Limb (tissue), 2 donors: ENCODE measurements around the gene APOE.
A peak's percentile ranks its signal among the peaks of the same experiment; 100 is the strongest.
"Not testable (repeated sequence)": the region's sequence is repeated elsewhere in the genome, so short reads cannot be mapped to it uniquely, and the experiment has no call there.

Source experiments
- DNase-seq, 2 donors: peaks; one replicate each; pipeline ENCODE4 v3.0.0-alpha.2; 2016; ENCODE audit errors: extremely low spot score in 2 of 2

Gene APOE

DNA sequence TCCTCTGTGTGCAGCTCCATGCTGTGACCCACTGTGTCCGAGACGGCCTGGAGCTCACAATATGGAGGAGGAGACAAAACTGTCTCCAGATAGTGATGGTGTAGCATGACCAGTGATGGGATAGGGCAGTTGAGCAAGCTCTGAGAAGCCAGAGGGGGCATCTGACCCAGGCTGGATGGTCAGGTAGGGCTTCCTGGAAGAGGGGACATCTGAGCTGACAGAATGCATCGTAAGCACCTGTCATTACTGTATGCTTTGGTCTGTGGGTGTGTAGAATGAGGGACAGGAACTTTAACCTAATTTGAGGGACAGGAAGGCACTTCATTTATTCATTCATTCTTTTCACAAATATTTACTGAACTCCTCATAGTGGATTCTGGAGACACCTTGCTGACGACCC, 21.0 kb upstream of the APOE start:
- DNase-seq, result no peak

DNA sequence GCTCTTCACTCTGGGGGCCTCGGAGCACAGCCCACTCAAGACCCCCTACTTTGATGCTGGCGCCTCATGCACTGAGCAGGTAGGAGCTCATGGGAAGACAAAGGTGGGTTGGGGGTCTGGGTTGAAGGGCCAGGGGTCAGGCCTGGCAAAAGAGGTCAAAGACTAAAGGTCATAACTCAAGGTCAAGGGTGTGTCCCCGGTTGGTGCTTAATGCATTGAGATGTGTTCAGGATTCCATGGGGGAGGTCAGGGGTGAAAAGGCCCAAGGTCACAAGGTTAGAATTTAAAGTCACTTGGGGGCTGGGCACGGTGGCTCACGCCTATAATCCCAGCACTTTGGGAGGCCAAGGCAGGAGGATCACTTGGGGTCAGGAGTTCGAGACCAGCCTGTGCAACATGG, 19.5 kb upstream of the APOE start:
- no peak for DNase-seq

DNA sequence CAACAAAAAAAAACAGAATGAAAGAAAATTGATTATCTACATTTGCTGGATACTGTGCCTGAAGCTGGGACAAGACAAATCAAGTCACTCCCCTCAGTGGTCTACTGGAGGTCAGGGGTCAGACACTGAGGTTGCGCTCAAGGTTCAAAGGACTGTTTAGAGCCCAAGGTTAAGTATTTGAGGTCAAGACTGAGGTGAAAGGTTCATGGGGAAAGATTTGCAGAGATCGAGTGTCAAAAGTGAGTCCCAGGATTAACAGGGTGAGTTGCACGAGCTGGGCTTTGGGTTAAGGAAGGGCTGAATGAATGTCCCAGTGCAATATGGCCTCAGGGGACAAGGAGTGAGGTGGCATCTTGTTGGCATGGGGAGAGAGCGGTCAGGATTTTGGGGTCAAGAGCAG, 17.9 kb upstream of the APOE start:
- DNase-seq, result no peak

DNA sequence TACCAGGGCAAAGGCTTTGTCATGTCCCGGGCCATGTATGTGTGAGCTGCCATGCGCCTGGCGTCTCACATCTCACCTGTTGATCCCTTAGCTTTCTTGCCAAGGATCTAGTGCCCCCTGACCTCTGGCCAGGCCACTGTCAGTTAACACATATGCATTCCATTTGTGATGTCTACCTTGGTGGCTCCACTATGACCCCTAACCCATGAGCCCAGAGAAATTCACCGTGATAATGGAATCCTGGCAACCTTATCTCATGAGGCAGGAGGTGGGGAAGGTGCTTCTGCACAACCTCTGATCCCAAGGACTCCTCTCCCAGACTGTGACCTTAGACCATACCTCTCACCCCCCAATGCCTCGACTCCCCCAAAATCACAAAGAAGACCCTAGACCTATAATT, 17.3 kb upstream of the APOE start:
- DNase-seq, result not testable (repeated sequence)

DNA sequence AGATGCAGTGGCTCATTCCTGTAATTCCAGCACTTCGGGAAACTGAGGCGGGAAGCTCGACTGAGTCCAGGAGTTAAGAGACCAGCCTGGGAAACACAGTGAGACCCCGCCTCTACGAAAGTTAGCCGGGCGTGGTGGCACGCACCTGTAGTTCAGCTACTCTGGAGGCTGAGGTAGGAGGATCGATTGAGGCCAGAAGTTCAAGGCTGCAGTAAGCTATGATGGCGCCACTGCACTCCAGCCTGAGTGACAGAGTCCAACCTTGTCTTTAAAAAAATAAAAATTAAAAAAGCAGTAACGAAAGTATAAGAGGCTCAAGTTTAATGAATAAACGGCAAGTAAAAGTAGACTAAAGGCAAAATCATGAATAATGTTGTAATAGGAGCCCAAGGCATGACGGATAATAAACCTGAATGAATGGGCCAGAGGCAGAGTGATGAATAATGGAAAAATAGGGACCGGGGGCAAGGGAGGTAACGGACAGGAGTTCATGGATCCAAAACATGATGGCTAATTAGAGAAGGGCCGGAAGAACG, 15.7 kb upstream of the APOE start:
- DNase-seq, result no peak

DNA sequence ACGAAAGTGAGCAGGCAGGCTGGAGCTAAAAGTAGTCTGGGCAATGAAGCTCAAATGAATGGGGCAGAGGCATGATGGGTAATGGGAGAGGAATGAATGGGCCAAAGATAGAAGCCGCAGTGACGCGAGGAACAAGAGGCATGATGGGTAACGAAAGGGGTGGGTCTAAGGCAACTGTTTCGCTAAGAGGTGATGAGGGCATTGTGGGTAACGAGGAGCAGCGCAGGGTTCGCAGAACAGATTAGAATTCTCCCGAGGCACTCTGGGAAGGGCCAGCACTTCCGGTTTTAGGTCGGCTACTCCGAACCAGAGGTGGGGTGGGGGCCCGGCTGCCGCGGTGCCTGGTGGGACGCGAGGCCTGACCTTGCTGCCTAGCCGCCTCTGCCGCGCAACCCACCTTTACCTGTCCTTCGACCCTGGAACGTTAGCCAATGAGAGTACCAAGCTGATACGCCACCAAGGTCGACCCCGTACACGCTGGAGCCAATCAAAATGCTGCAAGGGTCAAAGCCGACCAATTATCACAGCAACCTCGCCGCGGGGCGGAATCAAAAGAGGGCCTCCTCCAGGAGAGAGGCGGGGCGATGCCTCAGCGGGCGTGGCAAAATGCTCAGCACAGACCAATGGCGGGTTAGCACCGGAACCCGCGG, 15.1 kb upstream of the APOE start:
- DNase-seq, result peak; percentile 100

DNA sequence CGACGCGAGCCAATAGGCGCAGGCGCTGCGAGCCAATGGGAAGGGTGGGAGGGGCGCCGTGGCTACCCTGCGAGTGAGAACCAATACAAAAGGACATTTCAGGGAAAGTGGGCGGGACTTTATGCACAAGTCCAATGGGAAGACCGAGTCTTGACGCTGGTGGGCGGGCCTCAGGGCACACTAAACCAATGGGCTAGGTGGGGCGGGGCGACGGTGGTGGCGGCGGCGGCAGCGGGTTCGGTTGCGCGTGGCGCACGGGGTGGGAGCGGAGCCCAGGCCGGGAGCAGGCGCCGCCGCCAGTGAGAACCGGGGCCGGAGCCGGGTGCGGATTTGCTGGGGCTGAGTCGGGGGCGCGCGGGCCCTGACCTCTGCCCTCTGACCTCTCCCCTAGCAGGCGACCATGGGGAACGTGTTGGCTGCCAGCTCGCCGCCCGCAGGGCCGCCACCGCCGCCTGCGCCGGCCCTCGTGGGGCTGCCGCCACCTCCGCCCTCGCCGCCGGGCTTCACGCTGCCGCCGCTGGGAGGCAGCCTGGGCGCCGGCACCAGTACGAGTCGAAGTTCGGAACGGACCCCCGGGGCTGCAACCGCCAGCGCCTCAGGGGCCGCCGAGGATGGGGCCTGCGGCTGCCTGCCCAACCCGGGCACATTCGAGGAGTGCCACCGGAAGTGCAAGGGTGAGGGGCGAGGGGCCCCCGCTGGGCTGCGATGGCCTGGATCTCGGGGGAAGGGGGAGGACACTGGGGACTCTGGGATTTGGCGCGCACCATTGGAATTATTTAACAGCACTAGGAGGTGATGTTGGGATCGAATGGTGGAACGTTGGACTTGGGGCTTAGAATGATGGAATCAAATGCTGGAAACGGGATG, 14.3 kb upstream of the APOE start, which contains the start of gene TOMM40:
Gene TOMM40 (plus strand): TSS at position 239 of the 867 bp plus-strand sequence. CDS start 162 bp downstream, at position 401.
- DNase-seq, result peak in 1 of 2 donors; percentile 51

DNA sequence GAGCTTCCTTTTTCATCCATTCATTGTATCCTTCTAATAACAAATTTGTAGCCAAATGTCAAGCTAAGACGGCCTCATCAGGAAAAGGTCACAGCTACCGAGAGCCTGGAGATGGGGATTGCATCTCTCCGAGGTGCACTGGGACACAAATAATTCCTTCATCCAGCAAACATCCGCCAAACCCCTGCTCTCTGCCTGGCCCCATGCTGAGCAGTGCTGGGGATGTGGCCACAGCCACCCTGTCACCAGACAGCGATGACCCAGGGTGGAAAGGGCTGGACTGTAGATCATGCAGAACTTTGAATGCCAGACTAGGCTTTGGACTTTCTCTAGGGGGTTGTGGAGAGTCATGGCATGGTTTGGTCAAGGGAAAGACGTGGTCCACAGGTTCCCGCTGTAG, 12.7 kb upstream of the APOE start:
- no peak for DNase-seq

DNA sequence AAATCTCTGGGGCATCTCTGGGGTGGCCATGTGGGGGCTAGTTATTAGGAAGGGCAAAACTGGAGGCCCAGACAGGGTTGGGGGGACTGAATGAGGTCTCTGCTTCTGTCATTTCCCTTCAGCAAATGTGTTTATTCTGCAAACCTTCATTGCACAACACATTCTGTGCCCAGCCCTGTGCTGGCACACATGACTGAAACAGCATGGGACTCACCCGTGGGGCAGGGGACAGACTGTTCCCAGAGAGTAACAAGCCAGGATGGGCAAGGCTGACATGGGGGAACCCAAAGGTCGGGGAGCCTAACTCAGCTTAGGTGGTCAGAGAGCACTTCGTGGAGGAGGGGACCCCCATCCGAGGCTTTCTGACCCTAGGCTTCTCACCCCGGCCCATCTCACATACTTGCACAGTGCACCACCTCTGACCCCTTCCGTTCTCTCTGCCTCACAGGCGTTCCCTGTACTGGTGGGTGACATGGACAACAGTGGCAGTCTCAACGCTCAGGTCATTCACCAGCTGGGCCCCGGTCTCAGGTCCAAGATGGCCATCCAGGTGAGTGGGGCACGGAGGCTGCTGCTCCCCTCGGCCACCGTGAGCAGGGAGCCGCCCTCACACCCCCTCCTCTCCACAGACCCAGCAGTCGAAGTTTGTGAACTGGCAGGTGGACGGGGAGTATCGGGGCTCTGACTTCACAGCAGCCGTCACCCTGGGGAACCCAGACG, 12.1 kb upstream of the APOE start:
- DNase-seq, result no peak

DNA sequence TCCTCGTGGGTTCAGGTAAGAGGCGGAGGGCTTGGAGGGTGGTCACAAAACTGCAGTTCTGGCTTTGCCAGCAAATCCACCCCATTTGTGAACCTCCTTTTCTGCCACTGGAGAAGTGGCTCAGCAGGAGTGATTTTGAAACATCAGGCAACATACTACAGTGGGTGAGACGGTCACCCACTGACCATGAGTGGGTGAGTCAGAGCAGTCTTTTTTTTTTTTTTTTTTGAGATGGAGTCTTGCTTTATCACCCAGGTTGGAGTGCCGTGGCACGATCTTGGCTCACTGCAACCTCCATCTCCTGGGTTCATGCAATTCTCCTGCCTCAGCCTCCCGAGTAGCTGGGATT, 11.6 kb upstream of the APOE start:
- no peak for DNase-seq

DNA sequence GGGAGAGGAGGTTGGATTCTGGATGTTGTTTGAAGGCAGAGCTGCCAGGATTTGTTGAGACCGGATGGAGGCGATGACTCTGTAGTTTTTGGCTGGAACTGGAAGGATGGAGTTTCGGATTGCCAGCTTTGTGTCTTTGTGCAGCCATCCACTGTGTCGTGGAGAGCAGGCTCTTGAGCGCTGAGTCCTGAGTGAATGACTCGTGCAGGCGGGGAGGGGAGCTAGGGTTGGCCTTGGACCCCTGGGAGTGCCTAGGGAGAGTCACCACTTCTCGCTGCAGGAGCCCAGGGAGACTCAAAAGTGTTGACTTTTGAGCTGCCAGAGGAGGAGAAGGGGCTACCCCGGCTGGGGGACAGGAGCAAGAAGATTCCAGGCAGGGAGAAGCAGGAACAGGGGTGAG, 10.7 kb upstream of the APOE start:
- no peak for DNase-seq

DNA sequence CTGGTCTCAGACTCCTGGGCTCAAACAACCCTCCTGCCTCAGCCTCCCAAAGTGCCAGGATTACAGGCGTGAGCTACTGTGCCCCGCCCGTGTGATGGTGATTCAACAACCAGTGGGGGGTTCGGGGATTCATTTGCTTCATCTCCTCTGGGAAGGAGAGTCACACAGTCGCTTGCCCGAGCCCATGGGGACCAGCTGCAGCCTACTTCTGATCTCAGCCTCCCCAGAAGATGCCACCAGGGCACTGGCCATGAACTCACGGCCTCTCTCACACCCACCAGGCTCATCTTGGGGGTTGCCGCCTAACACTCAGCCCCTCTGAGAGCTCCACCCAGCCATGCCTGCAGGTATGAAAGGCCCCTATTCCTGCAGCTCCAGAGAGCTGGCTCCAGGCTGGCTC, 7.8 kb upstream of the APOE start:
- no peak for DNase-seq

DNA sequence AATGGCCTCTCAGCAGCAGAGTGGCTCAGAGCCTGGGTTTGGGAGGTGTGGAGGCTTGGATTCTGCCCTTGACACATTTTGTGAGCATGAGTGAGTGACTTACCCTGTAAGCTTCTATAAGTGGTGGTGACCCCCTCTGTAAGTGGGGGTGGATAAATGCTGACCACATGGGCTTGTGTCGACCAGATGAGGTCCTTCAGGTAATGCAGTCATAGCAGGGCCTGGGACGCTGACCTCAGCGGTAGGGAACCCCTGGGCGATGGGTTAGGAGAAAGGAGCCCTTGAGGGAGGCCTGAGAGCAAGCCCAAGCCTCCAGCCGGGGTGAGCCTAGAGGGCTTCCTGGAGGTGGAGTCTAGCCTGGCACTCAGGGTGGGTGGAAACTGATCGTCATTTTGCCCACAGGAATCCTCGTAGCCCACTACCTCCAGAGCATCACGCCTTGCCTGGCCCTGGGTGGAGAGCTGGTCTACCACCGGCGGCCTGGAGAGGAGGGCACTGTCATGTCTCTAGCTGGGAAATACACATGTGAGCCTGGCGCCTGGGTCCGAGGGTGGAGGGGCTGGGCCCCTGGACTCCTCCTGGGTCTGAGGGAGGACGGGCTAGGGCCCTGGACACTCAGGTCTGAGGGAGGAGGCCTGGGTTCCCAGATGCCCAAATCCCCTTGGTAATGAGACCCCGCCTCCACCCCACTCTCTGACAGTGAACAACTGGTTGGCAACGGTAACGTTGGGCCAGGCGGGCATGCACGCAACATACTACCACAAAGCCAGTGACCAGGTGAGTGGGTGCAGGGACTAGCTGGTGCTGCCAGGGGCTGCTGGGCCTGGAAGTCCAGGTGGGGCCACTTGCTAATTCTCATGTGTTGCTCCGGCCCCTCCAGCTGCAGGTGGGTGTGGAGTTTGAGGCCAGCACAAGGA, 5.0 kb upstream of the APOE start:
- DNase-seq, result no peak

DNA sequence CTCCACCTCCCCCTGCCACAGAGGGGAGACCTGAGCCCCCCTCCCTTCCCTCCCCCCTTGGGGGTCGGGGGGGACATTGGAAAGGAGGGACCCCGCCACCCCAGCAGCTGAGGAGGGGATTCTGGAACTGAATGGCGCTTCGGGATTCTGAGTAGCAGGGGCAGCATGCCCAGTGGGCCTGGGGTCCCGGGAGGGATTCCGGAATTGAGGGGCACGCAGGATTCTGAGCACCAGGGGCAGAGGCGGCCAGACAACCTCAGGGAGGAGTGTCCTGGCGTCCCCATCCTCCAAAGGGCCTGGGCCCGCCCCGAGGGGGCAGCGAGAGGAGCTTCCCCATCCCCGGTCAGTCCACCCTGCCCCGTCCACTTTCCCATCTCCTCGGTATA, 2.4 kb upstream of the APOE start:
- no peak for DNase-seq

DNA sequence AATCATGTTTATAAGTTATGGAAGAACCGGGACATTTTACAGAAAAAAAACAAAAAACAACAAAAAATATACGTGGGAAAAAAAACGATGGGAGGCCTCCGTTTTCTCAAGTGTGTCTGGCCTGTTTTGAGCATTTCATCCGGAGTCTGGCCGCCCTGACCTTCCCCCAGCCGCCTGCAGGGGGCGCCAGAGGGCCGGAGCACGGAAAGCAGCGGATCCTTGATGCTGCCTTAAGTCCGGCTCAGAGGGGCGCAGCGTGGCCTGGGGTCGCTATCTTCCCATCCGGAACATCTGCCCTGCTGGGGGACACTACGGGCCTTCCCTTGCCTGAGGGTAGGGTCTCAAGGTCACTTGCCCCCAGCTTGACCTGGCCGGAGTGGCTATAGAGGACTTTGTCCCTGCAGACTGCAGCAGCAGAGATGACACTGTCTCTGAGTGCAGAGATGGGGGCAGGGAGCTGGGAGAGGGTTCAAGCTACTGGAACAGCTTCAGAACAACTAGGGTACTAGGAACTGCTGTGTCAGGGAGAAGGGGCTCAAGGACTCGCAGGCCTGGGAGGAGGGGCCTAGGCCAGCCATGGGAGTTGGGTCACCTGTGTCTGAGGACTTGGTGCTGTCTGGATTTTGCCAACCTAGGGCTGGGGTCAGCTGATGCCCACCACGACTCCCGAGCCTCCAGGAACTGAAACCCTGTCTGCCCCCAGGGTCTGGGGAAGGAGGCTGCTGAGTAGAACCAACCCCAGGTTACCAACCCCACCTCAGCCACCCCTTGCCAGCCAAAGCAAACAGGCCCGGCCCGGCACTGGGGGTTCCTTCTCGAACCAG, 1.8 kb upstream of the APOE start:
- peak; percentile 44 to 89 for DNase-seq

DNA sequence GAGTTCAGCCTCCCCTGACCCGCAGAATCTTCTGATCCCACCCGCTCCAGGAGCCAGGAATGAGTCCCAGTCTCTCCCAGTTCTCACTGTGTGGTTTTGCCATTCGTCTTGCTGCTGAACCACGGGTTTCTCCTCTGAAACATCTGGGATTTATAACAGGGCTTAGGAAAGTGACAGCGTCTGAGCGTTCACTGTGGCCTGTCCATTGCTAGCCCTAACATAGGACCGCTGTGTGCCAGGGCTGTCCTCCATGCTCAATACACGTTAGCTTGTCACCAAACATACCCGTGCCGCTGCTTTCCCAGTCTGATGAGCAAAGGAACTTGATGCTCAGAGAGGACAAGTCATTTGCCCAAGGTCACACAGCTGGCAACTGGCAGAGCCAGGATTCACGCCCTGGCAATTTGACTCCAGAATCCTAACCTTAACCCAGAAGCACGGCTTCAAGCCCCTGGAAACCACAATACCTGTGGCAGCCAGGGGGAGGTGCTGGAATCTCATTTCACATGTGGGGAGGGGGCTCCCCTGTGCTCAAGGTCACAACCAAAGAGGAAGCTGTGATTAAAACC, 1.1 kb upstream of the APOE start:
- no peak for DNase-seq

DNA sequence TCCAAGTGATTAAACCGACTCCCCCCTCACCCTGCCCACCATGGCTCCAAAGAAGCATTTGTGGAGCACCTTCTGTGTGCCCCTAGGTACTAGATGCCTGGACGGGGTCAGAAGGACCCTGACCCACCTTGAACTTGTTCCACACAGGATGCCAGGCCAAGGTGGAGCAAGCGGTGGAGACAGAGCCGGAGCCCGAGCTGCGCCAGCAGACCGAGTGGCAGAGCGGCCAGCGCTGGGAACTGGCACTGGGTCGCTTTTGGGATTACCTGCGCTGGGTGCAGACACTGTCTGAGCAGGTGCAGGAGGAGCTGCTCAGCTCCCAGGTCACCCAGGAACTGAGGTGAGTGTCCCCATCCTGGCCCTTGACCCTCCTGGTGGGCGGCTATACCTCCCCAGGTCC, 2.0 kb downstream of the APOE start:
- no peak for DNase-seq

DNA sequence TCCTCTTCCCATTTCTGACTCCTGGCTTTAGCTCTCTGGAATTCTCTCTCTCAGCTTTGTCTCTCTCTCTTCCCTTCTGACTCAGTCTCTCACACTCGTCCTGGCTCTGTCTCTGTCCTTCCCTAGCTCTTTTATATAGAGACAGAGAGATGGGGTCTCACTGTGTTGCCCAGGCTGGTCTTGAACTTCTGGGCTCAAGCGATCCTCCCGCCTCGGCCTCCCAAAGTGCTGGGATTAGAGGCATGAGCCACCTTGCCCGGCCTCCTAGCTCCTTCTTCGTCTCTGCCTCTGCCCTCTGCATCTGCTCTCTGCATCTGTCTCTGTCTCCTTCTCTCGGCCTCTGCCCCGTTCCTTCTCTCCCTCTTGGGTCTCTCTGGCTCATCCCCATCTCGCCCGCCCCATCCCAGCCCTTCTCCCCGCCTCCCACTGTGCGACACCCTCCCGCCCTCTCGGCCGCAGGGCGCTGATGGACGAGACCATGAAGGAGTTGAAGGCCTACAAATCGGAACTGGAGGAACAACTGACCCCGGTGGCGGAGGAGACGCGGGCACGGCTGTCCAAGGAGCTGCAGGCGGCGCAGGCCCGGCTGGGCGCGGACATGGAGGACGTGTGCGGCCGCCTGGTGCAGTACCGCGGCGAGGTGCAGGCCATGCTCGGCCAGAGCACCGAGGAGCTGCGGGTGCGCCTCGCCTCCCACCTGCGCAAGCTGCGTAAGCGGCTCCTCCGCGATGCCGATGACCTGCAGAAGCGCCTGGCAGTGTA, 2.7 kb downstream of the APOE start:
- DNase-seq, result no peak

DNA sequence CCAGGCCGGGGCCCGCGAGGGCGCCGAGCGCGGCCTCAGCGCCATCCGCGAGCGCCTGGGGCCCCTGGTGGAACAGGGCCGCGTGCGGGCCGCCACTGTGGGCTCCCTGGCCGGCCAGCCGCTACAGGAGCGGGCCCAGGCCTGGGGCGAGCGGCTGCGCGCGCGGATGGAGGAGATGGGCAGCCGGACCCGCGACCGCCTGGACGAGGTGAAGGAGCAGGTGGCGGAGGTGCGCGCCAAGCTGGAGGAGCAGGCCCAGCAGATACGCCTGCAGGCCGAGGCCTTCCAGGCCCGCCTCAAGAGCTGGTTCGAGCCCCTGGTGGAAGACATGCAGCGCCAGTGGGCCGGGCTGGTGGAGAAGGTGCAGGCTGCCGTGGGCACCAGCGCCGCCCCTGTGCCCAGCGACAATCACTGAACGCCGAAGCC, 3.3 kb downstream of the APOE start:
- no peak for DNase-seq
